KOPT-K1 (cell line): ENCODE results near the gene DIABLO.
"Not testable (repeated sequence)": the region's sequence is repeated elsewhere in the genome, so short reads cannot be mapped to it uniquely, and the experiment has no call there.

ENCODE experiments used
- H3K27ac ChIP-seq: fragments of 200-600 bp; sonication (generic); 2 replicates; pipeline ENCODE4 v1.5.1; 2016; ENCODE audit warnings: antibody characterized with exemption, mild to moderate bottlenecking, low read depth, low read length; ENCODE audit not compliant: poor library complexity, severe bottlenecking
- H3K36me3 ChIP-seq: fragments of 200-600 bp; sonication (generic); 2 replicates; pipeline ENCODE4 v1.5.1; 2017; ENCODE audit warnings: antibody characterized with exemption, mild to moderate bottlenecking, low read length, moderate library complexity; ENCODE audit not compliant: insufficient read depth
- H3K9me3 ChIP-seq: fragments of 200-600 bp; sonication (generic); 2 replicates; pipeline ENCODE4 v1.5.1; 2017; ENCODE audit warnings: antibody characterized with exemption, low read length, mild to moderate bottlenecking; ENCODE audit not compliant: insufficient read depth, poor library complexity, severe bottlenecking

DIABLO gene

GRCh38 chr12:122203301-122204166, 22.3 kb downstream of the DIABLO start, which contains the start of gene B3GNT4:
Gene B3GNT4, plus strand, starts transcription at chr12:122203709. Its CDS starts 910 bp downstream, at chr12:122204619.
- Histone ChIP-seq H3K9me3 (no peaks in the 10 kb centered on the region), H3K36me3 (peaks cover 30% of the 10 kb centered on the region), H3K27ac (no peak within 1 kb of the TSS)

GRCh38 chr12:122202811-122203210, 23.0 kb downstream of the DIABLO start:
- not testable (repeated sequence) for H3K9me3 ChIP-seq, H3K27ac ChIP-seq
- H3K36me3 ChIP-seq: peaks cover 22% of the 10 kb centered on the region

GRCh38 chr12:122202017-122202416, 23.8 kb downstream of the DIABLO start:
- Histone ChIP-seq H3K9me3 (no peaks in the 10 kb centered on the region), H3K36me3 (peaks cover 14% of the 10 kb centered on the region; the same call in 1 of the 2 replicates), H3K27ac (no peak overlapping the region)

DNA sequence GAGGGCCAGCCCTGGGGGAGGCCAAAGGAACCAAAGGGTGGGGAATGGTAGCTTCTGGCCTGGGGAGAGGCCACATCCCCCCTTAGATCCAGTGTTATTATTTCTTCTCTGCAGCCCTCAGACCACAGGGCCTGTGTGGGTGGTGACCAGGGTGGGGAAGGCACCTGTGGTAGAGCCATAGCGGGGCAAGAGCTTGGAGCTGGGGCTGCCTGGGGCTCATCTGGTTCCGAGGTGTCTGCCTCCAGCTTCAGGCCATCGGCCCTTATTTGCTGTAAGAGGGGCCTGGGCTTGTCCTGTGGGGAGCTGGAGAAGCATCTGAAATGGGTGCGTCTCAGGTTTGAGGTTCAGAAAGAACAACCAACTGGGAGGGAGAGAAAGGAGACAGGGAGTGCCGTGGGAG, 24.5 kb downstream of the DIABLO start:
- H3K9me3 ChIP-seq: no peaks in the 10 kb centered on the region
- H3K36me3 ChIP-seq: peaks cover 8% of the 10 kb centered on the region; the same call in 1 of the 2 replicates
- no peak overlapping the region for H3K27ac ChIP-seq

GRCh38 chr12:122200541-122201175, 25.2 kb downstream of the DIABLO start:
- Histone ChIP-seq H3K36me3 (peaks cover under 1% of the 10 kb centered on the region; the same call in 1 of the 2 replicates), H3K27ac (no peak overlapping the region), H3K9me3 (peaks cover 4% of the 10 kb centered on the region)

GRCh38 chr12:122199484-122200355, 26.1 kb downstream of the DIABLO start:
- Histone ChIP-seq H3K9me3 (peaks cover 13% of the 10 kb centered on the region), H3K27ac (no peak overlapping the region), H3K36me3 (no peaks in the 10 kb centered on the region)

DNA sequence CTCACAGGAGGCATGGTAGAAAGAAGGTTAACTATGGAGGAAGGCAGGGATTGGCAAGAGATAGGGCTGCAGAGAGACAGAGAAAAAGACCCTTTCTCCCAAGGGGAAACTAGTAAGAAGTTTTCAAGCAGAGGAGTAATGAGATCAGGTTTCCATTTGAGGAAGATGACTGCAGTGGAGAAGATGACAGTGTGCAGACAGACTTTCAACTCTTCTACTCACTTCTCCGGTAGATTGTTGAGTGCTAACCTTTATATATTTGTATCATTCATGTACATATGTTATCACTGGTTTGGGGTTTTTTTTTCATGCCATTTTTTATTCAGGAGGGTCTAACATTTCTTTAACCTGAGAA, 28.3 kb downstream of the DIABLO start:
- Histone ChIP-seq H3K36me3 (no peaks in the 10 kb centered on the region), H3K27ac (no peak overlapping the region), H3K9me3 (peaks cover 15% of the 10 kb centered on the region)

DNA sequence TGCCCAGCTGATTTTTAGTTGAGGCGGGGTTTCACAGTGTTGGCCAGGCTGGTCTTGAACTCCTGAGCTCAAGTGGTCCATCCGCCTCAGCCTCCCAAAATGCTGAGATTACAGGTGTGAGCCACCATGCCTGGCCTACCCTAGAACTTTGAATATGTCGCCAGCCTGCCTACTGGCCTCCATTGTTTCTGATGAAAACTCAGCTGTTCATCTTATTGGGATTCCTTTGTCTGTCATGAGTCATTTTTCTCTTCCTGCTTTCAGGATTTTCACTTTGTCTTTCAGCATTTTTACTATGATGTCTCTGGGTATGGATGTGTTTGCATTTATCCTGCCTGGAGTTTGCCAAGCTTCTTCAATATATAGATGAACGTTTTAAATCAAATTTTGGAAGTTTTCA, 30.4 kb downstream of the DIABLO start:
- H3K9me3 ChIP-seq: peaks cover 15% of the 10 kb centered on the region
- H3K36me3 ChIP-seq: no peaks in the 10 kb centered on the region
- no peak overlapping the region for H3K27ac ChIP-seq

- Histone ChIP-seq H3K27ac (no peak overlapping the region), H3K9me3 (peaks cover 15% of the 10 kb centered on the region), H3K36me3 (no peaks in the 10 kb centered on the region)
These were observed 31.0 kb downstream of the DIABLO start for GRCh38 chr12:122194804-122195203.

- Histone ChIP-seq H3K9me3 (peaks cover 15% of the 10 kb centered on the region), H3K27ac (no peak overlapping the region), H3K36me3 (no peaks in the 10 kb centered on the region)
These were observed 33.4 kb downstream of the DIABLO start for GRCh38 chr12:122192441-122192840.

DNA sequence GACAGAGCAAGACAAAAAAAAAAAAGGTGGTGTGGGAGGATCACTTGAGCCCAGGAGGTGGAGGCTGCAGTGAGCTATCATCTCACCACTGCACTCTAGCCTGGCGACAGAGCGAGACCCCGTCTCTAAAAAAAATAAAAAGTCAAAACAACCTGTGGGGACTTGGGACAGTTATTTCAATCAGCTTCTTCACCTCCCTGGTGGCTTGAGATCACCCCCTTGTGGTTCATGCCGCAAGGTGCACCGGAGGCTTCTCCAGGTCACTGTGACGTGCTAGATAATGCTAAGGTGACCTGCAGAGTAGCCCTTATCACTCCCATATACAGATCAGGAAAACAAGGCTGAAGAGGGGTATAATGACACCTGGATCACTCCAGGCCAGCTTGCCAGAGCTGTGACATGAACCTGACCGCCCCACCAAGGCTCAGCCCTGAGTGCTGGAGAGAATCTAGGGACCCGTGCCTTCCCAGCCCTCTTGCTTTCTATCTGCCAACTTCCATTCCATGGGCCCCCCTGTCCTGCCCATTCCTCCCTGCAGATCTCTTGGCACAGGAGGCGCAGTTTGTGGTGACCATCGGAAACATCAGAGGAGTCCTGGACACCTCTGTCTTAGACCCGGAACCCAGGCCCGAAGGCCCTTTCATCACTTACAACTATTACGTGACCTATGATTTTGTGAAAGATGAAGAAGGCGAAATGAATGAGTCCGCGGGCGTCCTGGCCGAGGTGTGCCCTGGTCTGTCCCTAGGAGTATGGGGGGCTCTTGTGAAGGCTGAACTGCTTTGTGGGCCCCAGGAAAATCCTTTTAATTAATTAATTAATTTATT, 34.8 kb downstream of the DIABLO start:
- Histone ChIP-seq H3K27ac (no peak overlapping the region), H3K9me3 (peaks cover 15% of the 10 kb centered on the region), H3K36me3 (no peaks in the 10 kb centered on the region)

- H3K9me3 ChIP-seq: peaks cover 3% of the 10 kb centered on the region
- H3K27ac ChIP-seq: no peak overlapping the region
- no peaks in the 10 kb centered on the region for H3K36me3 ChIP-seq
These were observed 36.0 kb downstream of the DIABLO start for GRCh38 chr12:122189626-122190475.

DNA sequence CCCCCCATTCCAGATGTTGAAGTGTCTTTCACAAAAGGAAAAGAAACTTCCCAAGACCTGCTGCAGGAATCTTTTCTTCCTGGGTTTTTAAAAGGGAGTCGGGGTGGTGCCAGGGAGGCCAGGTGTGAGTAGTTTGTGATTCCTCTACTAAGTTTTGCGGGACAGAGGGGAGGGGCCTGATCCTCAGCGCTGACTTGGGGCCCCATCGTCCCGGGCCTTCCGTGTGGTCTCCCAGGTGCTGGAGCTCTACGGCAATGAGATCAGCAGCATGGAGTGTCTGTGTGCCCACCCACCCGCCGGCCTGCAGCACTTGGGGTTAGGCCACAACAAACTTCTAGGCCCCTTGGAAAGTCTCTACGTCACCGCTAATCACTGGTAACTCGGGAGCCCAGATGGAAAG, 38.4 kb downstream of the DIABLO start:
- Histone ChIP-seq H3K27ac (no peak overlapping the region), H3K36me3 (no peaks in the 10 kb centered on the region), H3K9me3 (no peaks in the 10 kb centered on the region)
